ENCODE data around the gene PGA5. TPM values are rescaled to one million over a fixed set of nuclear protein-coding genes. Genes with fewer than 3 reads are reported as not detected.

The PGA5 gene
- total RNA-seq, 2 experiments from 2014 or later, result not detected

DNA sequence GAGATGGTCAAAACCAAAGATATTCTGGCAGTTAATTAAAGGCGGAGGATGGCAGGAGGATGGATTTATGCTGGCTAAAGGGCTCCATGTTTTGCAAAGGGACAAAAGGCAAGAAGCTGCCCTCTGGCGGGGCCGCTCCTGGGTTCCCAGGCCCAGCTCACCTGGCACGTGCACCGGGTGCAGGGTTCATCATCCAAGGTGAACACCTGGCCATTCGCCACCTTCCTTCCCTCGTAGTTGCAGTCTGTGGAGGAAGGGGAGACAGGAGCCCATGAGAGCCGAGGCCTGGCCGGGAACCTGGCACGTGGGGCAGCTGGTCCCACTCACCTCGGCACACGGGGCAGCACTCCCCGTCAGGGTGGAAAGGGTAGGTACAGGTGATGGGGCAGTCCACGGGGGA is 23.8 kb downstream of the PGA5 start:
- POLR2A ChIA-PET, result no interaction called here
- CTCF ChIA-PET, result interaction anchor here (1.2 kb wide), 1 partner anchor 13 kb away, joined by 3 read pairs; no protein-coding TSS in a partner anchor

DNA sequence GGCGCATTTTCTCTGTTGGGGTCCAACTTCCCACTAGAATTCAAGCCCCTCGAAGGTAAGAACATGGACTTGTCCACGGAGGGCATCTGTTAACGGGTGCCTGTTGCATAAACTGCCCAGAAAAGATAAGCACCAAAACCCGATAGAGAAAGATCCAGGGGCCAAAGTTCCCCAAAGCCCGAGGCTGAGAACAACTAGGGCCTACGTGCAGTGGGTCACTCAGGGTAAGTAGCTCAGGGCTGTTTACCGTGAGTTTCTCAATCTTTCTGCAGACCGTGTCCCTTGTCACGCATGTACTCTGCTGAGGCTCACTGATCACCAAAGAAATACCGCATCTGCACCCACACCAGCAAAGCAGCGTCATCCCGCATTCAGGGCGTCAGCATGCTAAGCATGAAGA is 24.4 kb downstream of the PGA5 start:
- ChIA-PET POLR2A (no interaction called here), CTCF (interaction anchor here (1.2 kb wide), 1 partner anchor 13 kb away, joined by 3 read pairs; no protein-coding TSS in a partner anchor)

DNA sequence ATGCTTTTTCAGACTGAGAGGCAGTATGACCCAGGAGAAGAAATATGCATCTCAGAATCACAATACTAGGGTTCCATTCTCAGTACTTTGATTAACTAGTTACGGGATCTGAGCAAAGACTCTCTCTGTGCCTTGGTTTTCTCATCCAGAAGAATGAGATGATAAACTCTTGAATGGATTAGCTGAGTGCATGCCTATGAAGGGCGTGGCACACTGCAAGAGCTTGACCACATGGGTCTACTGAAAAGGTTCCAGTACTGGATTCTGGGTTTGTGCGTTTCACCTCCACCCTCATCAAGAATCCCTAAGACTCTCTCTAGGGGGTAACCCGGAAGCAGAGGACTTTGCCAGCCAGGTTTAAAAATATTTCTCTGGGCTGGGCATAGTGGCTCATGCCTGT is 25.6 kb downstream of the PGA5 start:
- ChIA-PET CTCF (interaction anchor here (2.4 kb wide), 1 partner anchor 12 kb away, joined by 5 read pairs; no protein-coding TSS in a partner anchor), POLR2A (no interaction called here)

DNA sequence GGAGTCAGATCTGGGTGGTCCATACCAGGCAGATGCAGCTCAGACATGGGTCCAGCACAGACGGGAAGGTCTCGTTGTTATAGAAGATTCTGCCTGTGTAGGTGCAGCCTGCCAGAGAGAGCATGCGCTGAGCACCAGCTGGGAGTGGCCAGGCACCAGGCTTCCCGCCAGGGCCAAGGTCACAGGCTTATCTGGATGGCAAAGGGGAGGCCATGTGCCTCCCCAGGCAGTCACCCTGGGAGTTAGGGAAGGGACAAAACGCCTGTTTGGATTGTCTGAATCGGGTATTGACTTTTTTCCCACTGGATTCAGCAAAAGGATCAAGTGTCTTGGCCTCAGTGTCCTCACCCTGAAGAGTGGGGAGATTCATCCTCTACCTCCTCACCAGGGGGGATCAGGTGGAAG is 26.5 kb downstream of the PGA5 start:
- POLR2A ChIA-PET, result no interaction called here
- CTCF ChIA-PET, result interaction anchor here (2.4 kb wide), 1 partner anchor 12 kb away, joined by 5 read pairs; no protein-coding TSS in a partner anchor

DNA sequence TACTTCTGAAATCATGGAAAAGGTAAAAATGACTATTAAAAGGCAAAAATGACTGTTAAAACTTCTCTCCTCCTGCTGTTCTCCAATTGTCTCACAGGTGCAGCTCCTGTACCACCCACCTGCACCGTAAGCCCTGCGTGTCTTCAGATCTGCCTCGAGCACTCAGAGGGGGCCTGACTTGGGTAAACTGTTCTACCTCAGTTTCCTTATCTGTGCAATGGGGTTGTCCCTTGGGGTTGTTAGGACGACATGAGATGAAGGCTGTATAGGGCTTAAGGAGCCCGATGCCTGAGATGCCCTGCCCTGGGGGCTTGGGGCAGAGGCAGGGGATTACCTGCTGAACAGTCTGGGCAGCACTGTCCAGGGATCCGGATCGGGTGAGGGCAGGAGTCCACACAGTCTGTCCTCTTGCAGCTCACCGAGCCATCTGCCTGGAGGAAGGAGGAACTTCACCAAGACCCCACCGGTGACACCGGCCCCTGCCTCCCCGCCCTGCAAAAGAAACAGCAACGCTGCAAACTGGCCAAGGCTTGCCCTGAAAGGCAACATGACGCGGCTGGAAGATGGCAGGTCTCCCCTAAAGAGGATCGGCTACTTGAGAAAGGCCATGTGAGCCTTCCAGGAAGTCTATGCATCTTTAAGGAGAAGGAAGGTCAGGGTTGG is 27.7 kb downstream of the PGA5 start:
- ChIA-PET POLR2A (no interaction called here), CTCF (interaction anchor here (2.4 kb wide), 1 partner anchor 14 kb away, joined by 5 read pairs; no protein-coding TSS in a partner anchor)

DNA sequence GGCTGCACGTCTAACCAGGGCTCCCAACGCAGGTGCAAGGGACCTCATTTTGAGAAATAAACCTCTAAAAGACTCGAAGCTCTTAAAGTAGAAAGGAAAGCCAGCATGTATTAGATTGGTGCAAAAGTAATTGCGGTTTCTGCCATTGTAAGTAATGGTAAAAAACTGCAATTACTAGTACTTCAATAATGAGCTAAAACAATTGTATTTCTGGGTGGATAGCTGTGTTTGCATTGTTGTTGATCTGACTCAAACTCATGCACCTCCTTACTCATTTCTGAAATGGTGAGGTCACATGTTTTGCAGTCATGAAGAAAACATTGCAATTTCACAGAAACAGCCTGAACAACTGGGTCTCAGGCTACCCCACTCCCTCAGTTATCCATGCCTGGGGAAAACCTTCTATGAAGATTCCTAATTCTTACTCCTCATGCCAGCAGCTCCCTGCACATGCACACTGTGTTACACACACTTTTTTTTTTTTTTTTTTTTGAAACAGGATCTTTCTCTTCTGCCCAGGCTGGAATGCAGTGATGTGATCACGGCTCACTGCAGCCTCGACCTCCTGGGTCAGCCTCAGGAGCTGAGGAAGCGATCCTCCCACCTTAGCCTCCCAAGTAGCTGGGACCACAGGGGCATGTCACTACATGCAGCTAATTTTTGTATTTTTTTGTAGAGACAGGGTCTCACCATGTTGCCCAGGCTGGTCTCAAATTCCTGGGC is 29.5 kb downstream of the PGA5 start:
- POLR2A ChIA-PET, result interaction anchor here (0.7 to 1.7 kb wide), 2 partner anchors 24 to 39 kb away, joined by 7 to 8 read pairs; partner anchors contain the start of gene VWCE
- CTCF ChIA-PET, result interaction anchor here (0.7 kb wide), 1 partner anchor 440 kb away, joined by 4 read pairs; no protein-coding TSS in a partner anchor

DNA sequence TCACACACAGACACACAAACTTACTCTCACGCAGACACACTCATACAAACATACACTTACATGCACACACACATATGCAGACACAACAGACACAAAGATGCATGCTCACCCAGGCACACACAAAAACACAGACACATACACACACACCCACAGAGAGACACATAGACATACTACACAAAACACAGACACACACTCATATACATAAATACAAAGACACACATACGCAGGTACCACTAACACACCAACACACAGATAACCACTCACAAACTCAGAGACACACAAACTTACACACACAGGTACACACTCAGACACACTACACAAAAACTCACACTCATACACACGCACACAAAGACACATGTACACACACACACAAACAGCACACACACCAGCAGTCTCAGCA is 31.8 kb downstream of the PGA5 start:
- ChIA-PET POLR2A (no interaction called here), CTCF (no interaction called here)

DNA sequence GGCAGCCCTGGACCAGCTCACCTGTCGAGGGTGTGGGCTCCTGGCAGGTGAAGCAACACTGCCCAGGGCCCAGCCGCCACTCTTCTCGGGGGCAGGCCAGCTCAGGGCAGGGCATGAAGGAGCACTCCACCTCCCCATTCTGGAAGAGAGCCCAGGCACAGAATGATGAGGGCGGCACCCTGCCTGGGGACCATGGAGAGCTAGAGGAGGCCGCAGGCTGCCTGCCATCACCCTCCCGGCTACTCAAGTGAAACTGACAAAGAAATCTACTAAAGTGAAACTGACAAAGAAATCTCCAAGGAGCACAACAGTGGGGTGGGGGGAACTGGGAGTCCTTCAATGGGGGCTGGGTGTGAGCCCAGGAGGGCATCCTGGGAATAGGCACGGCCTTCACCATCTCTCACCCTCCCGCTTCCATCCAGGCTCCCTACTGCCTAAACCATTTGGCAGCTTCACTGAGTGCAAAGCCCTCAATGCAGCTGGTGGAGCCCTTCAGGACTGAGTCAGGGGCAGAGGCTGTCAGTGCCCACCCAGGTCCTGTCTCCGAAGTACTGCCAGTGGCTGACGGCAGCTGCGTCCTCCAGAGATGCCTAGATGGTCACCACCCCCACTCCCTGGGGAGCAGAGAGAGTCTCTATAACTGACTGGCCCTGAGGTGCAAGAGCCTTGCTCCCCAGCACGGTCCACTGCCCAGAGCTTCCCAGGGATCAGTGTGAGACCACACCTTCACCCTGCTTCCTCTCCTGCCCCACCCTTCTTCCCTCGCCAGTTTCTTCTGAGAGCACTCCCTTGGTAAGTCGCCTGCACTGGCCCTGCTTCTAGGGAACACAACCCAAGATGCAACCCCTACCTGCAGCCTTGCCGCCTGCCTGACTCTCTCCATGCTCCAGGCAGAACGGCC is 32.5 kb downstream of the PGA5 start:
- ChIA-PET CTCF (no interaction called here), POLR2A (no interaction called here)

DNA sequence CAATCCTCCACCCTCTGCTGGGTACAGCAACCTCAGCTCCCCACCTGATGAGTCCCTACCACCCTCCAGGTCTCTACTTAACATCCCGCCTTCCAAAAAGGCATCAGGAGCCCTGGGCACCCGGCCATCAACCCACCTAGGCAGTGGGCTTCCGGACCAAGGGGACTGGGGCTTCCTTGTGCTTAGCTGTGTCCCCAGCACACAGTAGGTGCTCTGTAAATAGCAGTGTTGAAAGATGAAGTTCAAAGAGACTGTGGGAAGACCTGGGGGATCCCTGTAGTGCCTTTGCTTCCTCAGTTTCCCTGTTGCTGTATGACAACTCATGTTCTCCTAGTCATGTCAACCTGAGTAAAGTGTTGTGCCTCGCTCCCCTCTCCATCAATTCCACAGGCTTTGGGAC is 33.1 kb downstream of the PGA5 start:
- ChIA-PET POLR2A (no interaction called here), CTCF (no interaction called here)

DNA sequence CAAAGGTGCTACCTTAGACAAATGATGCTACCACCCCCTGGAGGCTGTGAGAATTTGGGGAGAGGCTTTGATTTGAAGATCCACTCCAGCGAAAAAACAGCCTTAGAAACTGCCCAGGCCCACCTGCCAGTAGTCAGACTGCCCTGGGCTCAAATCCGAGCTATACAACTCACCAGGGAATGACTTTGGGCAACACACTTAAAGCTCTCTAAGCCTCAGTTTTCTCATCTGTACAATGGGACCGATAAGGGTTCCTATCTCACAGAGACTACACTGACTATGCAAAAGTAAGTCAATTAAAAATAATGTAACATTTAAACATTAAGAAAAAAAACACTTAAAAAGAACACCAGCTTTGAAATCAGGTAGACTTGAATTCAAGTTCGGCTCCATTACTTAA is 34.2 kb downstream of the PGA5 start:
- CTCF ChIA-PET, result no interaction called here
- POLR2A ChIA-PET, result no interaction called here

DNA sequence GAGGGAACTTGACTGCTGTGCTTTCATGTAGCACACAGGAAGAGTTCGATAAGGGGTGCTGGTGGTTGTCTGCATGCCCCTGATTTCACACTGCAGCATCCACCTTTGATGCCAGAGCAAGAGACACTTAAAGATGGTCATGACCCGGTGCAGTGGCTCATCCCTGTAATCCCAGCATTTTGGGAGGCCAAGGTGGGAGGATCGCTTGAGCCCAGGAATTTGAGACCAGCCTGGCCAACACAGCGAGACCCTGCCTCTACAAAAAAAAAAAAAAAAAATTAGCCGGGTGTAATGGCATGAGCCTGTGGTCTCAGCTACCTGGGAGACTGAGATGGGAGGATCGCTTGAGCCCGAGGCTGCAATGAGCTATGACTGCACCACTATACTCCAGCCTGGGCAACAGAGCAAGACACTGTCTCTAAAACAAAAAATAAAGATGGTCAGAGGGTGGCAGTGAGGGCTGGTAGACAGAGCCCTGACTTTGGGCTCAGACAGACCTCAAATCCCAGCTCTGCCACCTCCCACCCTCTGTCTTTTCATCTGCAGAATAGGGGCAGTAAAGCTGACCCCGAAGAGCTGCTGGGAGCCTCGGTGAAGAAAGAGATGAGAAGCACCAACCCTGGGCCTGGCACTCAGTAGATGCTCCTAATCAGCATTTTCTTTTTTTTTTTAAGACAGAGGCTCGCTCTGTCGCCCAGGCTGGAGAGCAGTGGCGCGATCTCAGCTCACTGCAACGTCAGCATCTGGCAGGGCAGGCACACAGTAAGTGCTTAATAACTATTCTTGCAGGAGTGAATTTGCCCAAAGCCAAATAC is 36.4 kb downstream of the PGA5 start:
- ChIA-PET CTCF (interaction anchor here (0.6 to 1.1 kb wide), 2 partner anchors 12 to 23 kb away, joined by 3 read pairs; no protein-coding TSS in a partner anchor), POLR2A (interaction anchor here (0.6 kb wide), 1 partner anchor 388 kb away, joined by 4 read pairs; no protein-coding TSS in a partner anchor)

DNA sequence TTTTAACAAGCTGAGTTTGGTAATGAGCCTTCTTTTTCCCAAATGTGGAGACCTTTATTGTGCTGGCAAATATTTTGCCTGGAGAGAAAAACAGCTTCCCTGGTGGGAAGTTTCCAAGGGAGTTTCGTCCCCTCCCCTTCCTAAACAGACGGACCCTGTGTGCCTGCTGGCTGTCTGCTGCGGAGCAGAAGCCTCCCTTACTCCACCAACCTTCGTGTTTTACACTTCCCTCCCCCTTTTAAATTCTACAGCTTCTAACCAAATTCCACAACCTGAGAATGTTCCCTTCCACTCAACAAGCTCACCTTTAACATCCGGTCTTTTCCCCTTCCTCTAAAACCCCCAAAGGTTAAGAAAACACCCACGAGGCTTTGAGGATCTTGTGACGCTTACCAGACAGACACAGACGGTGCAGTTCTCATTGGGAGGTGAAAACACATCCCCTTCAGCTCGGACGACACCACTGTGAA is 37.1 kb downstream of the PGA5 start:
- ChIA-PET POLR2A (interaction anchor here (0.6 kb wide), 1 partner anchor 389 kb away, joined by 4 read pairs; no protein-coding TSS in a partner anchor), CTCF (interaction anchor here (0.6 to 1.1 kb wide), 2 partner anchors 12 to 24 kb away, joined by 3 read pairs; no protein-coding TSS in a partner anchor)

DNA sequence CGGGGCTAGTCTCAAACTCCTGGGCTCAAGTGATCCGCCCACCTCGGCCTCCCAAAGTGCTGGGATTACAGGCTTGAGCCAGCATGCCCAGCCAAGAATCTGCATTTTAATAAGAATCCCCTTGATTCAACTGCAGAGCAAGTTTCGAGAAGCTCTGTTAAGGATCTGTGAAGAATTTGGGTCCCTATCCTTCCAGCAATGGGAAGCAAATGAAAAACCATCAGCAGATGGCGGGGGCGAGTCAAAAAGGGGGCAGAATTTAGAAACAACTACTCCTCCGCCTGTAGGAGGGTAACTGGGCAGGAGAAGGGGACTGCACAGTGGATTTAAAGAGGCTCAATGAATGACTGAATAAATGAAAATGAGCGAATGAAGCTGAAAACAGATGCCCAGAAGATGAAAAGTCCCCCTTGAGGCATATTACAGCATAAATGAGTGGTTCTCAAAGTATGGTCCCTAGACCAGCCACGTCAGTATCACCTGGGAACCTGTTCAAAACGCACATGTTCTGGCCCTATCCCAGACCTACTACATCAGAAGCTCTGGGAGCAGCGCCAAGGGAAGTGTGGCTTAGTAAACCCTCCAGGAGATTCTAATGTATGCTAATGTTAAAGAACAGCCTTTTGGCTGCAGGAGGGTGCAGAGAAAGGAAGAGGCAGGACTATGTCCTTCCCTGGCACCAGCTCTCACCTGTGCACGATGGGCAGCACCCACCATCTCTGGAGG is 39.1 kb downstream of the PGA5 start:
- POLR2A ChIA-PET, result no interaction called here
- CTCF ChIA-PET, result no interaction called here

DNA sequence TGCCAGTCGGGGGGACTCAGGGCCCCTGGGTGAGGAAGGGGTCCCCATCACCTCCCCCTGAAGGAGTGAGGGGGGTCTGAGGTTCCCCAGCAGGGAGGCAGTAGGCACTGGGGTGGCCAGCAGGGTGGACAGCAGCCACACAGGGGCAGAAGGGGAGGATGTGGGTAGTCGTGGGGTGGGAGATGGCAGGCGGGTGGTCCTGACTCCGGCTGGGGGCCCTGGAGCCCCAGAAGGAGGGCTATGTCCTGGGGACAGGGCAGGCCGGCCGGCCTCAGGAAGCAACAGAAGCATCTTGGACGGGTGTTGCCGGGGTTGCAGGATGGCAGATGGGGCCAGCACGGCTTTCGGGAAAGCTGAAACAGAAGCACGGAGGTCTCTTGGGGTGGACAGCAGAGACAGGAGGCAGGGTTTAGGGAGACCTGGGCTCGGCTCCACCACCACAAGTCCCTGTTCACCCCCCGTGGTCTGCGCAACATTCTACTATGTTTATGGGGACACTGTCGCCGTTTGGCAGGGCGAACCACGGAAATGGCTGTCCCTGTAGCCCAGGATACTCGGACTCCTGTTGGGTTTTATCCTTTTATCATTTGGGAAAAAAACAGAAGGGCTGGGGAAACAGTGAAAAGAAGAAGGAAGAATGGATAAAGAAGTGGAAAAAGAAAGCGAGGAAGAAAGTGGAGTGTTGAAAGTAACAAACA is 40.1 kb downstream of the PGA5 start:
- ChIA-PET CTCF (no interaction called here), POLR2A (no interaction called here)

DNA sequence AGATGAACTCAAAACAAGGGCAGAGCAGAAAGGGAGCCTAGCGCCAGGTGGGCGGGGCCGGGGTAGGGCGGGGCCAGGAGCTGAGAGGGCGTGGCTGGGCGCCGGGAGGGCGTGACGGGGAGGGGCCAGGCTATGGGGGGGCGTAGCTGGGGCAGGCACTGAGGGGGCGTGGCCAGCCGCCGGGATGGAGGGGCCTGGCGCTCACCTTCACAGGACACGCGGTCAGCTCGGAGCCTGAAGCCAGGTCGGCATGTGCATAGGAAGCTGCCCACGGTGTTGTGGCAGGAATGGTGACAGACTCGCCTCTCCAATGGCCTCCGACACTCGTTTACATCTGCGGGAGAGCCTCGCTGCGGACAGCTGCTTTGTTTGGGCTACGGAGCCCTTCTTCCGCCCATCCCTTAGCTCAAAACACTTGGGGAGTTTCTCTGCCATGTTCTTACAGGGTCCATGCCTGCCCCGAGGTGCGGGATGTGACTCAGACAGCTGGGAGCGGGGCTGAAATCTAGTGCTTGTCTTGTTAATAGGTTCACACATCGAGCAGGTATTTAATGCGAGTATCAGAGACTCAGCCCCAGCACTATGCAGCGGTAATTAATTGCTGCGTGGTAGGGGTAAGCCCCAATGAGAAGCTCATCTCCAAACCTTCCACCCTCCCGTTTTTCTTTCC is 40.7 kb downstream of the PGA5 start:
- CTCF ChIA-PET, result no interaction called here
- POLR2A ChIA-PET, result no interaction called here

DNA sequence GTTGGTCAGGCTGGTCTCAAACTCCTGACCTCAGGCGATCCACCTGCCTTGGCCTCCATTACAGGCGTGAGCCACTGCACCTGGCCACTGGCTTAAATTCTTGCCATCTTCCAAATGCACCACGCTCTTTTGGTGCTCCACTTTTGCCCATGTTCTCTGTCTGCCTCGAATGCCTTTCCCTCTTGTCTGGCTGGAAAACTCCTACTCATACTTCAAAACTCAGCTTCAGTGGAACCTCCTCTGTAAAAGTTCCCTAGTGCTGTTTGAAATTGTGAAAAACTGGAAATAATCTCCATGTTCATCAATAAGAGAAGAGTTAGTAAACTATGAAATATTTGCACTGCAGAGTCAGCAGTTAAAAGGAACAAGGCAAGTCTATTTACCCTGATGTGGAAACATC is 42.6 kb downstream of the PGA5 start:
- POLR2A ChIA-PET, result no interaction called here
- CTCF ChIA-PET, result no interaction called here

DNA sequence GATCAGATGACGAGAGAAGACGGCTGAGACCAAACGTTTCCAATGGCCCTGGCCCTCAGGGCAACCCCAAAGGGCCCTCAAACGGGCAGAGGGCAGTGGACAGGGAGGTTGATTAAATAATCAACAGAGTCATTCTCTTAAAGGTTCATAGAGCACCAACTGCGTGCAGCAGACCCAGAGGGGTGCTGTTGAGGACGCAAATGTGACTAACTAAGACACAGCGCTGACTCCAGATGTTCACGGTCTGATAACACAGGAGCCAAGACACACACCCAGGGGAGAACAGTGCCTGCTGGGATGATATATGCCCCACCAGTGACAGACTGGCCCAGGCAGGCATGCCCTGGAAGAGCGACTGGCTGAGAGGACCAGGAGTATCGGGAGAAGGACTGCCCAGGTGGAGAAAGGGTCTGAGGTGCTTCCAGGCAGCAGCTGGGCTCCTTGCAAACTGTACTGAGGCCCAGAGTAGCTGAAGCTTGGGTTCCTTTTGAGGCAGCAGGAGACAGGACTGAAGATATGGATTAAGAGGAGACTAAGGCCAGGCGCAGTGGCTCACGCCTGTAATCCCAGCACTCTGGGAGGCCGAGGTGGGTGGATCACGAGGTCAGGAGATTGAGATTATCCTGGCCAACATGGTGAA is 46.5 kb downstream of the PGA5 start:
- ChIA-PET CTCF (interaction anchor here (0.7 kb wide), 1 partner anchor 25 kb away, joined by 3 read pairs; no protein-coding TSS in a partner anchor), POLR2A (no interaction called here)
